Chondrocyte (in vitro differentiated cells): ENCODE results near the gene SP9. TPM values are rescaled to one million over a fixed set of nuclear protein-coding genes. Genes with fewer than 3 reads are reported as not detected.

Source experiments
- DNase-seq: peaks from one replicate; pipeline ENCODE4 v3.0.0; 2021; ENCODE audit warnings: mixed read lengths, low spot score
- H3K27ac Mint-ChIP-seq: one replicate; pipeline ENCODE4 v1.8.0; 2021; ENCODE audit warnings: mild to moderate bottlenecking, moderate library complexity, mixed read lengths; ENCODE audit not compliant: unreplicated experiment
- H3K27me3 Mint-ChIP-seq: 2 replicates; pipeline ENCODE4 v1.8.0; 2021; ENCODE audit warnings: low read depth, mixed read lengths
- H3K36me3 Mint-ChIP-seq: 2 replicates; pipeline ENCODE4 v1.8.0; 2021; ENCODE audit warnings: low read depth, mixed read lengths
- H3K4me1 Mint-ChIP-seq: 2 replicates; pipeline ENCODE4 v1.8.0; 2021; ENCODE audit warnings: low read depth, mild to moderate bottlenecking, mixed read lengths
- H3K4me3 Mint-ChIP-seq: one replicate; pipeline ENCODE4 v1.8.0; 2021; ENCODE audit warnings: mild to moderate bottlenecking, moderate library complexity, mixed read lengths; ENCODE audit not compliant: unreplicated experiment
- H3K9me3 Mint-ChIP-seq: 2 replicates; pipeline ENCODE4 v1.8.0; 2021; ENCODE audit warnings: low read depth, mixed read lengths
- total RNA-seq: library from RNA; stranded (reverse); gene quantifications from 3 replicates; pipeline ENCODE4 v1.2.1, GENCODE V29; 2021
- TF ChIP-seq, protein P1 (sequence below): fragments of 200-600 bp; sonication (generic); IDR thresholded peaks from 2 replicates; pipeline ENCODE4 v1.5.0; 2021; ENCODE audit warnings: antibody characterized with exemption, mild to moderate bottlenecking, moderate library complexity

SP9 gene
- total RNA-seq, 1 donor from 2014 or later = not detected

GRCh38 chr2:174327021-174327840, 7.5 kb upstream of the SP9 start:
- Mint-ChIP-seq H3K9me3 (no peaks in the 10 kb centered on the region), H3K4me3 (peak overlapping the region; percentile 60), H3K4me1 (peaks cover 36% of the 10 kb centered on the region), H3K27ac (no peak overlapping the region), H3K36me3 (no peaks in the 10 kb centered on the region), H3K27me3 (peaks cover 66% of the 10 kb centered on the region)
- no peak for DNase-seq
- TF ChIP-seq, protein P1, sequence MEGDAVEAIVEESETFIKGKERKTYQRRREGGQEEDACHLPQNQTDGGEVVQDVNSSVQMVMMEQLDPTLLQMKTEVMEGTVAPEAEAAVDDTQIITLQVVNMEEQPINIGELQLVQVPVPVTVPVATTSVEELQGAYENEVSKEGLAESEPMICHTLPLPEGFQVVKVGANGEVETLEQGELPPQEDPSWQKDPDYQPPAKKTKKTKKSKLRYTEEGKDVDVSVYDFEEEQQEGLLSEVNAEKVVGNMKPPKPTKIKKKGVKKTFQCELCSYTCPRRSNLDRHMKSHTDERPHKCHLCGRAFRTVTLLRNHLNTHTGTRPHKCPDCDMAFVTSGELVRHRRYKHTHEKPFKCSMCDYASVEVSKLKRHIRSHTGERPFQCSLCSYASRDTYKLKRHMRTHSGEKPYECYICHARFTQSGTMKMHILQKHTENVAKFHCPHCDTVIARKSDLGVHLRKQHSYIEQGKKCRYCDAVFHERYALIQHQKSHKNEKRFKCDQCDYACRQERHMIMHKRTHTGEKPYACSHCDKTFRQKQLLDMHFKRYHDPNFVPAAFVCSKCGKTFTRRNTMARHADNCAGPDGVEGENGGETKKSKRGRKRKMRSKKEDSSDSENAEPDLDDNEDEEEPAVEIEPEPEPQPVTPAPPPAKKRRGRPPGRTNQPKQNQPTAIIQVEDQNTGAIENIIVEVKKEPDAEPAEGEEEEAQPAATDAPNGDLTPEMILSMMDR = no peak

- TF ChIP-seq, protein P1 = no peak
- H3K9me3 Mint-ChIP-seq = no peaks in the 10 kb centered on the region
- peak overlapping the region; percentile 52 for H3K4me3 Mint-ChIP-seq
- H3K27me3 Mint-ChIP-seq = peaks cover 71% of the 10 kb centered on the region
- H3K27ac Mint-ChIP-seq = no peak overlapping the region
- H3K36me3 Mint-ChIP-seq = no peaks in the 10 kb centered on the region
- DNase-seq = no peak
- H3K4me1 Mint-ChIP-seq = peaks cover 39% of the 10 kb centered on the region
Measured at GRCh38 chr2:174327841-174328113, 7.0 kb upstream of the SP9 start.

DNA sequence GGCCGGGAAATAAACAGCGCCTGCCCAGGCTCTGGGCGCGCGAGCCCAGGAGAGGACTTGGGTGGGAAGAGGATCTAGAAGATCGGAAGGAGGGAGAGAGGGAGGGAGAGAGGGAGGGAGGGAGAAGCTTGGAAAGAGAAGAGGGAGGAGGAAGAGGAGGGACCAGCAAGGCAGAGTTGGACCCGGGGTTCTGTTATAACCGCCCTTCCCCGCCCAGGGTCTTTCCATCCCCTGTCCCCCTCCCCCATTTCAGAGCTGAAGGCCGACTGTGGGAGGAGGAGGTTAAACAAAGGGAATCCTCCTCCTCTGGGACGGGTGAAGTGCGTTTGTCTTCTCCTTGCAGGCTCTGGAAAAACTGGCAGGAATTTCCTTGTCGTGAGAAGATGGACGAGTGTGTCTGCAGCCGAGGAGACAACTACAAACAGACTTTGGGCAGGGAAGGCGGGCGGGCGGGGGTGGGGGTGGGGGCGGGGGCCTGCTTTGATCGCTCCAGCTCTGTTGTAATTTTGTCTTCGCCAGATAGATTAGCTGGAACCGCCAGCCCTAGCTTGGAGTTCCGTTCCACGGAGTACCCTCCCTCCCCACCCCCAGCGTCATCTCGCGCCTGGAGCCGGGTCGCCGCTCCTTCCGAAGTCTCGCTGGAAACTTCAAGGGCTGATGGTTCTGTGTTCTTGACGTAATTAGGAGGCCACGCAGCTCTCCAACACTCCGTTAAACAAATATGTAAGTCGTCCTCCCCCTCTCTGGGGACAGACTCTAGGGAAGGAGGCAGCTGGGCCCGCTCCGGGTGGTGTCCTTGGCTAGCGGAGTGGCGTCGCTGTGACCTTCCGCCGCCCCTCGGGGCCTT, 6.4 kb upstream of the SP9 start:
- H3K4me3 Mint-ChIP-seq = peak overlapping the region; percentile 58
- H3K27ac Mint-ChIP-seq = no peak overlapping the region
- no peak for DNase-seq

GRCh38 chr2:174328961-174329715, 5.6 kb upstream of the SP9 start:
- no peak for DNase-seq
- Mint-ChIP-seq H3K27ac (no peak overlapping the region), H3K36me3 (no peaks in the 10 kb centered on the region), H3K27me3 (peaks cover 82% of the 10 kb centered on the region), H3K9me3 (no peaks in the 10 kb centered on the region), H3K4me1 (peaks cover 53% of the 10 kb centered on the region), H3K4me3 (peak overlapping the region; percentile 58)
- TF ChIP-seq, protein P1 = peak; percentile 16

More for the DNA sequence above, 6.4 kb upstream of the SP9 start:
- TF ChIP-seq, protein P1 = no peak
- Mint-ChIP-seq H3K27me3 (peaks cover 77% of the 10 kb centered on the region), H3K9me3 (no peaks in the 10 kb centered on the region), H3K36me3 (no peaks in the 10 kb centered on the region), H3K4me1 (peaks cover 45% of the 10 kb centered on the region)
